ENCODE results near the gene PIBF1.
"Not testable (repeated sequence)": the region's sequence is repeated elsewhere in the genome, so short reads cannot be mapped to it uniquely, and the experiment has no call there.

Gene PIBF1

DNA sequence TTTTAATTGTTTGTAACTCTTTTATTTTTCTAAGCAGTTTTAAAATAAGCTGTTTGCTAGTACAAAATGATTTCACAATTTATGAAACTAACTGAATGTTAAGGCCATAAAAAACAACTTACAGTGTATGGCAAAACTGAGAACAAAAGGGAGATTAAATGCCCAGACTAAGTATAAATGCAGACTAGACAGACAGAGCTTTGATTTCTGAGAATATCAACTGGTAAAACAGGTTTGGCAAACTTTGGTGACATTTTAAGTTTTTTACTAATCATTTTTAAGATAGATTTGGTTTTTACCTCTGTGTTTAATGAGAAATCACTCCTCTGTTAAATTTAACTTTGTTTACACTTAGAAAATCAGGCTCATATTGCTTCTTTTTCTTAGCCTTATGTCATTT, 149.4 kb downstream of the PIBF1 start:
- DNase-seq: no peak

DNA sequence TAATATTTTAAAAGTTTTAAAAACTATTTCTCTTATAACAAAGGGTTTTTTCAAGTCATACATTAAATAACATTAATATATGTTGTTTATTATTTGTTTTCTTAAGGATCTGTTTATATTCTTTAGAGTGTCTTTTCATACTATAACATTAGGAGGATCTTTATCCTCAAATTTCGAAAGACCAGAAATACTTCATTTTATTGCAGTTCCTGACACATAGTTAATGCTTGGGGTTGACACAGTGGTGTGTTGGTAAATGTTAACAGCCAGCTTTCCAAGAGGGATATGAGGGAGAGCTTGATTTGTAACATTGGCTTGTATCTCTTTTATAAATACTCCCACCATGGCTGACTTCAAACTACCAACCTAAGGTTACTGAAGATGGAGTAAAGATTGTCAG, 150.3 kb downstream of the PIBF1 start:
- no peak for DNase-seq

DNA sequence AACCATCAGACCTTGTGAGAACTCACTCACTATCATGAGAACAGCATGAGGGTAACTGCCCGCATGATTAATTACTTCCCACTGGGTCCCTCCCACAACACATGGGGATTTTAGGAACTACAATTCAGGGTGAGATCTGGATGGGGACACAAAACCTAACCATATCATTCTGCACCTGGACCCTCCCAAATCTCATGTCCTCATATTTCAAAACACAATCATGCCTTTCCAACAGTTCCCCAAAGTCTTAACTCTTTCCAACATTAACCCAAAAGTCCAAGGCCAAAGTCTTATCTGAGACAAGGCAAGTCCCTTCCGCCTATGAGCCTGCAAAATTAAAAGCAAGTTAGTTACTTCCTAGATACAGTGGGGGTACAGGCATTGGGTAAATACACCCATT, 164.3 kb downstream of the PIBF1 start:
- DNase-seq: not testable (repeated sequence)

DNA sequence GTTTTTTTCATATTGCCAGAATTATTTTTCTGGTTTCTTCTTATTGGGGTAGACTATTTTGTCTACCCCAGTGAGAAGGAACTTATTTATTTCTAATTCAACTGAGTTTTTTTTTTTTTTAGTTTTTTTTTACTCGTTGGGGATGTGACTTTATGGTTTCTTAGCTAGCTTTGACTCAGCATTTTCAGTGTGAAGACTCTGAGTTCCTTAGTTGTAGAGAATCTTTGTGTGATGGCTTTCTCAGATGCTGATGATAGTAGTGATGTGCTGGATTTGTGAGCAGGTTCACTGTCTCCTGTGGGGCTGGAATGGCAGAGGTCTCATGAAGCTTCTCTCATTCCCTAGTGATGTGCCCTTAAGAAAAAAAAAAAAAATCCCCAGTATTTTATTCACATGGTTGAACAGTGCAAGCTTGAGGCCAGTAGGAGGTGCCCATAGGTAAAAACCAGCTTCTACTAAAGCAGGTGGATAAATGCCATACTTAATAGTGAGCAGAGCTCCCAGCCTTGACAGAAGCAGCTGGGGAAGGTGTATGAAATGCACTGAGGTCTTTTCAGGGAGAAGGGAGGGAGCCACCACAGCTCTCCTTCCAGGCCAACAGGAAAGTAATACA, 170.7 kb downstream of the PIBF1 start:
- no peak for DNase-seq

DNA sequence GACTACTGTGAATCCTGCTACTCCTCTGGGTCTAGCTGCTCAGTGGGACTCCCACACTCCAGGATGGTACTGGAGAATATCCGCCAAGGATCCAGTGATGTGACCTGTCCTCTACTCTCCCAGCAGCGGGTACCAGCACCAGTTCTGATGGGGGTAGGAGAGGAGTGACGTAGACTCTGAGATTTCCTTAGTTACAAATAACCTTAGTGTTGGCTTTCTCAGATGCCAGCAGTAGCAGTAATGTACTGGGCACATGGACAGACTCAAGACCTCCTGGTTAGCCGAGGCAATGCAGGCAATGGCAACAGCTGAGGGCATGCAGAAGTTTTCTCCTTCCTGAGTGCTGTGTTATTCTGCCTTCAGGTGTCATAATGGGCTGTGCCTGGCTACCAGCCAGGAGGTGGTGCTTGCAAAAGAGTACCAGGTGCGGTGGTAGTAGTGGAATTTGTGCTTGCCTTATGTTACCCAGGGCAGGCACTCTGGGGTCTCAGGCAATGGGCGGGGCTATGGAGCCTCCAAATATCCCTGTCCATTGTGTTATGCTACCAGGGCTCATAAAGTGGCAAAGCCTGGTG, 171.5 kb downstream of the PIBF1 start:
- peak in 1 of 2 experiments; percentile 1 for DNase-seq

DNA sequence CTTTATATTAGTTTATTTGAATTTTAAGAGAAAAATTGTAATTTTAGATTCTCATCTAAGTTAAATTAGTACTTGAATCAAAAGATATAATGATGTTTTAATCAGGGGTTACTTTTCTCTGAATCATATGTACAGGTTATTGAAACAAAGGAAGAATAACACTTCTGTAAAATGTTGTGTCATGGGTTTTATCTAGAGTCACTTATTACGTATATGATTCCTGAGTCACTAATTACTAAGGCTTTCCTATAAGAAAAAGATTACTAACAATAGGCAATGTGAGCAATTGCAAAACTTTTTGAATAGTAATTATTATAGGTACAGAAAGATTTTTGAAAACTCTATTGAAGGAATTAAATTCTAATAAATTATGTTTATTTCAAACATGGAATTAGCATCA, 177.7 kb downstream of the PIBF1 start:
- no peak for DNase-seq

DNA sequence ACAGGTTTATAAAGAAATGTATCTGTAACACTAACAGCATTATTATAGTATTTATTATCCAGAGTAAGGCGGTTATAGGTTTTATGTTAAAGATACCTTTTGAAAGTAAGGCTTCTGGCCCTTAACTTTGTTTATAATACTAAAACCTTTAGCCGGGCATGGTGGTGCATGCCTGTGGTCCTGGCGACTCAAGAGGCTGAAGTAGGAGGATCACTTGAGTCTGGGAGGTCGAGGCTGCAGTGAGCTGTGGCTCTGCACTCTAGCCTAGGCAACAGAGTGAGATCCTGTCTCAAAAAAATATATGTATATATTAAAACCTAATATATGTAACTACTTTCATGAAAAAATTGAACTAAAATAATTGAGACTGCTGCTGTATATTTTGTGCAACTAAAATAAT, 178.2 kb downstream of the PIBF1 start:
- no peak for DNase-seq

DNA sequence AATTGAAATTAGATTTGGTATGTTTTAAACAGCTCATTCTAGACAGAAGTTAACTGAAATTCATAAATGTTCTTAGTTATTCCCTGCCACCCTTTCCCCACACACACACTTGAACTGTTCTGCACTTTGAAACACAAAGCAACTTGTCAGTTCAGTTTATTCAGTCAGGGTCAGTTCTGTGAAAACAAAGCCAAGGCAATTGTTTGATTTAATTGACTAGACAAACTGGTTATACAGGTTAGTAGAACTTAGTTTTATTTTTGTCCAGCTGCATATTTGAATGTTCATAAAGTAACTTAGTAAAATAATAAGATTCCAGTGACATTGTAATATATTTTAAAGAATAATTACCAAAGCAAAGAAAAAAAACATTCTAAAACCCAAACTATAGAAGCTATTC, 178.6 kb downstream of the PIBF1 start:
- DNase-seq: peak; percentile 43 to 57

DNA sequence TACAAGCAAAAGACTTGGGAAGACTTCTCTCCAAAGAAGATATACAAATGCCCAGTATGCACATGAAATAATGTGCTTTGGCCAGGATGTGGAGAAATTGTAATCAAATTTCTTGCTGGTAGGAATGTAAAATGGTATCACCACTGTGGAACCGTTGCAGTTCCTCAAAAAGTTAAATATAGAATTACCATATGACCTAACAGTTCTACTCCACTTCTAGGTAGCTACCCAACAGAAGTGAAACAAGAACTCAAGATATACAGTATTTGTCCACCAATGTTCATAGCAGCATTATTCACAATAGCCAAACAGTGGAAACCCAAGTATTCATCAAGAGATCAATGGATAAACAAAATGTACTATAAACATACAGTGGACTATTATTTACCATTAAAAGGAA, 181.8 kb downstream of the PIBF1 start:
- no peak for DNase-seq

DNA sequence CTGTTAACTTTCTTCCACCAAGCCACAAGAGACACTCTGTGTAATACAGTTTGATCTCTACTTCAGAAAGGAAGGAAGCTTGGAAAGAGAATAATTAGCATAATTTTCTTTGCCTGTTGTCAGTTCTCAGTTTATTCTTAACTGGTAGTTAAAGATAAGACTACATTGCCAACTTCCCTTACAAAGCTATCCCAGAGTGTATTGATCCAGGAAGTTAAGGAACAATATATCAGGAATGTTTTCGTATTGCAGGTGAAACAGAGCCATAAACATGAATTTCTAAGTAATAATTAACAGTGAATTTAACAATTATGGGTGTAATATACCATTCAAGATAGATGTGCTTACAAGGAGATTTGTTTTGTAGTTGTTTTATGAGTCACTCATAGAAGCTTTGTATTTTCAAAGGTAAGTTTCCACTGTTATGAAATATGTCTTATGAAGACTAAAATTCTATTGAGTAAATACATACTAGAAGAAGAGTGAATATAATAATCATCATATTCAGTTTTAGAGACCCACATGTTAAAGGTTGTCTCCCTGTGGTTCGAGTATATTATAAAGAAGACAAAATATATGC, 188.5 kb downstream of the PIBF1 start:
- DNase-seq: no peak

DNA sequence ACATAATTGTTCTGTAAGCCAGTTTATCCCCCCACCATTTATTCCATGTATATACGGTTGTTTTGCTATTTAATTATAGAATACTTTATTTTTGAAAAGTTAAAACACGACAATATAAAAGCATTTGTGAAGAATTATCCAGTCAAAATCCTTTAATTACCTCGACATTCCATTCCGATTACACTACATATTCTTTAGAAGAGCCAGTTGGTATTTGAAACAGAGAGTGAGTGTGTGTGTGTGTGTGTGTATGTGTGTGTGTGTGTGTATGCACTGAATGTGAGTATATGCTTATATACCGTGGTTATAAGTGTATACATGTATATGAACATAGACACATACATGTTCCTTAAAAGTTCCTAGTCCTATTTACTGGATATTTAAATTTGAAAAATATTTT, 189.0 kb downstream of the PIBF1 start:
- DNase-seq: no peak

DNA sequence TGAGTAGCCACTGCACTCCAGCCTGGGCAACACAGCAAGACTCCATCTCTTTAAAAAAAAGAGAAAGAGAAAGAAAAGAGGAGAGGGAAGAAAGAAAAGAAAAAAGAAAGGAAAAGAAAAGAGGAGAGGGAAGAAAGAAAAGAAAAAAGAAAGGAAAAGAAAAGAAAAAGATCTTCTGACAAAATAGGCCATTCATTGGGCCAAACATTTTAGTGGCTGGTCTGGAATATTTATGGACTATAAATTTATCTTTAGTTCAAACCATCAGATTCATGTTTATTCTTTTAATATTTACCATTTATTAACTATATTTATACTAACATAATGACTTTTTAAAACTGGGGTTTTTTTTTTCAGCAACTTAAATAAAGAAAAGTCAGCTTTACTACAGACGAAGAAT, 191.3 kb downstream of the PIBF1 start:
- no peak for DNase-seq

DNA sequence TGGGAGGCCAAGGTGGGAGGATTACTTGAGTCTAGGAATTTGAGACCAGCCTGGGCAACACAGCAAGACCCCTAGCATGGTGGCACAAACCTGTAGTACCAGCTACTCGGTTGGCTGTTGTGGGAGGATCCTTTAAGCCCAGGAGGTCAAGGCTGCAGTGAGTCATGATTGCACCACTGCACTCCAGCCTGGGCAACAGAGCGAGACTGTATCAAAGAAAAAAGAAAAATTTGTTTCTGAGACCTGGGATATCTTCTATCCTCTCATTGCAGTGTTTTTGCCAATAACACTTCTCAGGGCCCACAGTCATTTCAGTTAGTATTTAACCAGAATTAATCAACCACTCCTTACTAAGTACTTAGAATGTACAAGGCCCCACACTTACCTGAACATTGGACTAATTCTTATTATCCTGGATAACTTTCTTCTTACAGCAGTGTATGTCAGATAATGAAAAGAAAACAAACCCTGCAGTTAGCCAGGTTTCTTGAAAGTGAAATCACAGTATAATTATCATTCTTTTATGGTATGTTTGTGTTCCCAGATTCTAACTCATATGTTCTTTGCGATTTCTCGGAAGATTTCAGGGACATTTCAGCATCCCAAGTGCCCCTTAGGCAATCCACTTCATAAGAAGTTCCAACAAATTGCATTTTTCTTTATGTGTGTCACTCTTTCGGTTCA, 201.3 kb downstream of the PIBF1 start:
- DNase-seq: no peak

DNA sequence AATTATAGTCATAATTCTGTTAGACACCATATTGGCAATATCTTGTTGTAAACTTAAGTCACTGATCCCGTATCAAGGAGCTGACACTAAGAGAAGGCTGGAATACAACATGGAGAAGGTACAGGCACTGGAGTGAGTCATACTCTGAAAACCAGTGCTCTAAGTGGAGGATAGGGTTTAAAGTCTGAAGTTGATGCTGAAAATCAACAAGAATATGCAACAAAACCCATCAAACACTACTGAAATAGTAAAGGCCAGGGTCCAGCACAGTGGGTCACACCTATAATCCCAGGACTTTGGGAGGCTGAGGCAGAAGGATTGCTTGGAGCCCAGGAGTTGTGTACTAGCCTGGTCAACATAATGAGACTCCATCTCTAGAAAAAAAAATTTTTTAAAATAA, 203.7 kb downstream of the PIBF1 start:
- no peak for DNase-seq

DNA sequence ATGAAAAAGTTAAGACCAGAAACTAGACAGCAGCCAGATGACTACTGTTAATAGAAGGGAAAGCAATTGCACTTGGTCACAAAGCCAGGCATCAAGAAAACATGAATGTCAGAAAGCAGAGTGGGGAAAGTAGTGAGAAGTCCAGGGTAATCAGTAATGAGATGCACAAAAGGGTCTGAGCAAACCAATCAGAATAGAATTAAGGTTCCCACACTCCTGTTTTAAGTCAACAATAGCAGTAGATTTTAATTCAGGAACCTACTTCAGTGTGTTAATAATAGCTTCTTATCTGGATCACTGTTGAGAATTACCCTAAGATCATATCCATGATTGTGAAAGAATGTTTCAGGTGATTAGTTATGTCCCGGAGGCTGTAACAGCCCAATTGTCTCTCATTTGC, 204.3 kb downstream of the PIBF1 start:
- DNase-seq: no peak

DNA sequence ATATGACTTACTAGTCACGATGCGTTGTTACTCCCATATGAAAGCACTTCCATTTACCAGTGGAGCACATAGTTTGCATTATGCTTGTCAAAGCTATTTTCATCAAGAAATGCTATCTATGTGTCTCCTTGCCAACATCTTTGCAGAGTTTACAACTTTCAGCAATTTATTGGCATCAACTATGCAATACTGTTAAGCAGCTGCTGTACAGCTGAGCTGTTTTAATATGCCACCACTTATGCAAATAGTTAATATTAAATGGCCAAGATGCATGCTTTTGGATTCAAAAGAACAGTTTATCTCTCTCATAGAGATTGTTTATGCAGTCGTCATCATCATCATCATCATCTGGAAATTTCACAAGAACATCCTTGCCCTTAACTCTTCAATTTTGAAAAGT, 209.0 kb downstream of the PIBF1 start:
- no peak for DNase-seq

DNA sequence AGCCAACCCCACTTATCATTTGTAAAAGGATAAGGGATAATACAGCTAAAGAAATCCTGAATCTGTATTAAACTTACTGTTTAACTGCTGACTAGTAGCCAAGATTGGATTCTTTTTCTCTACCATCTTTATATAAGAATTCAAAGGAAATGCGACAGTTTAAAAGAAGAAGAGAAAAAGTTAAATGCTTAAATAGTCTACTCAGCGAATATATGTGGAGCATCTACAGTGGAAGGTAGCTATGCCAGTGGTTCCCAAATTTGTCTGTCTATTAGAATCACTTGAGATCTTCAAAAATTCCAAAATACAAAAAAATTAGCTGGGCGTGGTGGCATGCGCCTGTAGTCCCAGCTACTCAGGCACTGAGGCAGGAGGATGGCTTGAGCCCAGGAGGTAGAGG, 216.1 kb downstream of the PIBF1 start:
- no peak for DNase-seq

DNA sequence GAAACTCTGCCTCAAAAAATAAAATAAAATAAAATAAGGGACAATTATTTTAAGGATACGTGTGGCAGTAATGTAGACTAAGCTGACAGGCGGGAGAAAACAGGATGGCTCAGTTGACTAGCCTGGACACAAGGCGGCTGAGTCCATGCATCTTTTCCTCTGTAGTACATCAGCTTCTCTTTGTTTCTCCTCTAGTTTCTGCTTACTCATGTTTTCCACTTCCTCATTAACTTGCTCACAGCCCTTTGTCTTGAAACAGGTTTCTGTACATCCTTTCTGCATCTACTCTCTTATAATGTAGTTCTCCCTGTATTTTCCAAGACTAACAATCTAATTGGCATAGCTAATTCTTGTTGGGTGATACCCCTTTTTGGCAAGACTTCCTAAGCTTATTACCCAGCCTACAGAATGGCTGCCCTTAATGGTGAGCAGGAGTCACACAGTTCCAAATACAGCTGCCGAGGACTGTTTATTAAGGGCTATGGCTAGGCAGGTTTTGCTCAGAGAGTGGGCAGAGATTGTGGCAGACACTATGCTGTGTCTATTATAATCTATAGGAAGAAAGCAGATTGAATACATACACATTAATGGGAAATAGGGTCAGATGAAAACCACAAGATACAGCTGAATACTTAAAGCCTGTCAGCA, 218.2 kb downstream of the PIBF1 start:
- DNase-seq: peak; percentile 27 to 37

DNA sequence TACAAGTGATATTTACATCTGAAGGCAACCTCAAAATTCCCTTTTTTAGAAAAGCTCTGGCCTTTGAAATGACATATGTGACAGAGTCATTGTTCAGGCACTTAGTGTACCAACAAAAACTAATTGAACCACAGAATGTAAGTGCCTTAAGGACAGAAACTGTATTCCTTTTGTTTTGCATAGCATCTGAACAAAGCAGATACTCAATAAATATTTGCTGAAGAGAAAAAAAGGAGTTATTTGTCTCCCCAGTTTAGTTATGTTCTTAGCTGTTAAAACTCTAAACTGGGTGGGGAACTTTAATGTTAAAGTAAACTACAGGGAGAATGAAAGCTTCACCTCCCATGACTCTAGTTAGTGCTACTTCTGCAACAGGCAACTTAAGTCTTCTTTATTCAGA, 220.0 kb downstream of the PIBF1 start:
- peak; percentile 8 to 45 for DNase-seq

DNA sequence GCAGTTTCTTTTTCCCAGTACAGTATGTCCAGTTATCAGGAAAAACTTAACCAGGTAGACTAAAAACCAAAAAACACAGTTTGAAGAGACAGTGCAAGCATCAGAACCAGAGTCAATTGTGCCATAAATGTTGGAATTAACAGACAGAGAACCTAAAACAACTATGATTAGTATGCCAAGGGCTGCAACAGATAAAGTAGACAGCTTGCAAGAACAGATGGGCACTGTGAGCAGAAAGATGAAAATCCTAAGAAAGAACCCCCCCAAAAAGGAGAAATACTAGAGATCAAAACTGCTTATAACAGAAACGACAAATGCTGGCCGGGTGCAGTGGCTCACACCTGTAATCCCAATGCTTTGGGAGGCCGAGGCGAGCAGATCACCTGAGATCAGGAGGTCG, 229.8 kb downstream of the PIBF1 start:
- no peak for DNase-seq

DNA sequence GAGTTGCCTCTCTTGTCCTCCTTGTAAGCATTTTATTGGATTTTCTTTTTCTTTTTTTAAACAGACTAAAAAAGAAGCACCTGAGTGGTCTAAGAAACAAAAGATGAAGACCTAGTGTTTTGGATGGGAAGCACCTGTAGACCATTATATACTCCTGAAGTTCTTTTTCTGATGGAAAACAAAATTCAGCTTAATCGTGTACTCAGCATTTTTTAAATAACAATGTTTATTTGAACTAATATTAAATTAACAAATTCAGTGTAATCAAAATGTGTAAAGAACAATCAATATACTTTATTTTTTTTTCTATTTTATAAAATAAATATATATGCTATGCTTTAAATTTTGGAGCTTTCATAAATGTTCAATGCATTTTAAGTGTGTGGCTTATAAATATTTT, 233.9 kb downstream of the PIBF1 start:
- DNase-seq: no peak

DNA sequence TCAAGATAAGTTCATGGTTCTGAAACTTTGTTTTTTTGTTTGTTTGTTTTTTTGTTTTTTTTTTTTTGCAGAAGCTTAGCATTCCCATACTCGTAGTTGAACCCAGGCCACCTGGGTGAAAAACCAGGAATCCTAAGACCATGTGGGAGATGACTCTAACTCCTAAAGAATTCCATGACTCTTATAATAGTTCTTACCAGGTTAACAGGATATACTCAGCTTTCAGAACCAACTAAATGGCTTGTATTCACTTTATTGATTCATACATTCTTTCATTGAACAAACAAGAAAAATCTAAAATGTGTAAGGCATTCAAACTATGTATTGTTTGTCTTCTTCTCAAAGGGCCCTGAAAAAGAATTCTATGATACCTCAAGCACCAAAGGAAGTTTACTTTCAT, 236.4 kb downstream of the PIBF1 start:
- DNase-seq: no peak

DNA sequence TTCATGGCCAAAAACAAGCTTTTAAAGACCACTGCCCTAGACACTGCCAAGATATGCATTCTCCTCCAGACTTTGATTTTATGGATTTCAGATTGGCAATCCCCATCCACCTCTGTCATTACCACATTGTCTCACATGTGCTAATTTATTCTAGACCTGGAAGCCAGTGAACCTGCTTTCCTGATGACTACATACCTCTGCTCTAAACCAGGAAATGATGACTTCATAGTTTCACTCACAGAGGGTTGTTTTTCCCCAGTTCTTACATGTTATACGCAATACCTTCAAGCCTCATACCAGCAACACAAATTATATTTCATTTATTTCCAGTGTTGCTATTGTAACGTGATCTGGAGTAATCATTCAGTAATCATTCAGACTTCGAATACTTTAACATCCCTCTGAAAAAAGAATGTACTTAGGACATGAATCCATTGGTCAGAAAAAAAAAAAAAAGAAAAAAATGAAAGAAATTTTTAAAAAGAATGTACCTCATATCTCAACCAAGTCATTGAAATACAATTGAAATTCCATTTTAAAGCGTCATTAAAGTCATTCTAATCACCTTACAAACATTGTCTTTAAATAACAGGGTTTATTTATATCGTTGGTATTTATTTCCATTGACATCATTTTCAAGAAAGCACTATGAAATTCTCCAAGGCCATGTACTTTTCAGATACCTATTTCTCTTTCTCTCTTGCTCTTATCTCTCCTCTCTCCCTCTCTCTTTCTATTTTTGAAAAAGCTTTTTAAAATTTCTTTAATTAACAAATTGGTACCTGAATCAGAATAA, 243.5 kb downstream of the PIBF1 start:
- no peak for DNase-seq

Measured in NCI-H2081 (cell line).